ENCODE results near the gene ATRN.

- TF ChIP-seq, protein P1, sequence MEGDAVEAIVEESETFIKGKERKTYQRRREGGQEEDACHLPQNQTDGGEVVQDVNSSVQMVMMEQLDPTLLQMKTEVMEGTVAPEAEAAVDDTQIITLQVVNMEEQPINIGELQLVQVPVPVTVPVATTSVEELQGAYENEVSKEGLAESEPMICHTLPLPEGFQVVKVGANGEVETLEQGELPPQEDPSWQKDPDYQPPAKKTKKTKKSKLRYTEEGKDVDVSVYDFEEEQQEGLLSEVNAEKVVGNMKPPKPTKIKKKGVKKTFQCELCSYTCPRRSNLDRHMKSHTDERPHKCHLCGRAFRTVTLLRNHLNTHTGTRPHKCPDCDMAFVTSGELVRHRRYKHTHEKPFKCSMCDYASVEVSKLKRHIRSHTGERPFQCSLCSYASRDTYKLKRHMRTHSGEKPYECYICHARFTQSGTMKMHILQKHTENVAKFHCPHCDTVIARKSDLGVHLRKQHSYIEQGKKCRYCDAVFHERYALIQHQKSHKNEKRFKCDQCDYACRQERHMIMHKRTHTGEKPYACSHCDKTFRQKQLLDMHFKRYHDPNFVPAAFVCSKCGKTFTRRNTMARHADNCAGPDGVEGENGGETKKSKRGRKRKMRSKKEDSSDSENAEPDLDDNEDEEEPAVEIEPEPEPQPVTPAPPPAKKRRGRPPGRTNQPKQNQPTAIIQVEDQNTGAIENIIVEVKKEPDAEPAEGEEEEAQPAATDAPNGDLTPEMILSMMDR (IDR thresholded peaks at IDR 0.05) = no peak
- TF ChIP-seq POLR2A (IDR thresholded peaks at IDR 0.05) = no peak
Measured at GRCh38 chr20:3510110-3510509, 39.3 kb downstream of the ATRN start.

All from right lobe of liver (tissue), 4 donors.